ENCODE measurements around the gene KIF25.
"Not testable (repeated sequence)": the region's sequence is repeated elsewhere in the genome, so short reads cannot be mapped to it uniquely, and the experiment has no call there.

KIF25 gene

GRCh38 chr6:168001029-168001332, 3.5 kb downstream of the KIF25 start:
- H3K27ac ChIP-seq (ENCODE audit: low read depth, low read length): no peak overlapping the region
- H3K4me1 ChIP-seq (ENCODE audit: insufficient read depth, low read length): no peaks in the 10 kb centered on the region
- H3K9me3 ChIP-seq (ENCODE audit: low read length): no peaks in the 10 kb centered on the region
- H3K27me3 ChIP-seq (ENCODE audit: control insufficient read depth in 1 of 2, insufficient read depth in 2 of 2, low read length in 2 of 2): peaks cover 0 to 7% of the 10 kb centered on the region in 2 donors
- H3K36me3 ChIP-seq (ENCODE audit: insufficient read depth, low read length): no peaks in the 10 kb centered on the region
- H3K4me3 ChIP-seq (ENCODE audit: low read depth in 1 of 2, low read length in 2 of 2): no peak overlapping the region
- no peak overlapping the region for H3K9ac ChIP-seq (ENCODE audit: low read length)

DNA sequence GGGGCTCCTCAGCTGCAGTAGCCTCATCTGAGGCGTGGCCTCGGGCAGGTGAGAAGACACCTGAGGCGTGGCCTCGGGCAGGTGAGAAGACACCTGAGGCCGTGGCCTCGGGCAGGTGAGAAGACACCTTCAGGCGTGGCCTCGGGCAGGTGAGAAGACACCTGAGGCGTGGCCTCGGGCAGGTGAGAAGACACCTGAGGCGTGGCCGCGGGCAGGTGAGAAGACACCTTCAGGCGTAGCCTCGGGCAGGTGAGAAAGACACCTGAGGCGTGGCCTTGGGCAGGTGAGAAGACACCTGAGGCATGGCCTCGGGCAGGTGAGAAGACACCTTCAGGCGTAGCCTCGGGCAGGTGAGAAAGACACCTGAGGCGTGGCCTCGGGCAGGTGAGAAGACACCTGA, 4.0 kb downstream of the KIF25 start:
- not testable (repeated sequence) for H3K27ac ChIP-seq (ENCODE audit: low read depth, low read length); H3K4me3 ChIP-seq (ENCODE audit: low read depth in 1 of 2, low read length in 2 of 2); H3K9ac ChIP-seq (ENCODE audit: low read length); H3K27me3 ChIP-seq (ENCODE audit: control insufficient read depth in 1 of 2, insufficient read depth in 2 of 2, low read length in 2 of 2); H3K4me1 ChIP-seq (ENCODE audit: insufficient read depth, low read length); H3K9me3 ChIP-seq (ENCODE audit: low read length); H3K36me3 ChIP-seq (ENCODE audit: insufficient read depth, low read length)

DNA sequence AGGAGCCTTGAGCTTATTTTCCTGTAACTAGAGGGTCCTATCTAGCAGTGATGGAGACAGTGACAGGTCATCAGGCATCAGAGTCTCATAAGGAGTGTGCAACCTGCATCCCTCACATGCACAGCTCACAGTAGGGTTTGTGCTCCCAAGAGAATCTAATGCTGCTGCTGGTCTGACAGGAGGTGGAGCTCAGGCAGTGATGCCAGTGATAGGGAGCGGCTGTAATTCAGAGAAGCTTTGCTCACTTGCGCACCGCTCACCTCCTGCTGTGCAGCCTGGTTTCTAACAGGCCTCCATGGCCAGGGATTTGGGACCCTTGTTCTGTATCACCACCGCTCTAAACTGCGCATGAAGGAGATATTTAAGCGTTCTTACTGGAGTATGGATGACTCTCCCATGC, 5.3 kb downstream of the KIF25 start:
- Histone ChIP-seq H3K4me3 (ENCODE audit: low read depth in 1 of 2, low read length in 2 of 2) (no peak overlapping the region), H3K9me3 (ENCODE audit: low read length) (no peaks in the 10 kb centered on the region), H3K9ac (ENCODE audit: low read length) (no peak overlapping the region)

GRCh38 chr6:168004023-168004422, 6.6 kb downstream of the KIF25 start:
- Histone ChIP-seq H3K27me3 (ENCODE audit: control insufficient read depth in 1 of 2, insufficient read depth in 2 of 2, low read length in 2 of 2) (no peaks in the 10 kb centered on the region), H3K9me3 (ENCODE audit: low read length) (no peaks in the 10 kb centered on the region), H3K27ac (ENCODE audit: low read depth, low read length) (no peak overlapping the region), H3K4me3 (ENCODE audit: low read depth in 1 of 2, low read length in 2 of 2) (no peak overlapping the region), H3K4me1 (ENCODE audit: insufficient read depth, low read length) (no peaks in the 10 kb centered on the region), H3K36me3 (ENCODE audit: insufficient read depth, low read length) (no peaks in the 10 kb centered on the region), H3K9ac (ENCODE audit: low read length) (no peak overlapping the region)

More for the DNA sequence above, 5.3 kb downstream of the KIF25 start:
- Histone ChIP-seq H3K36me3 (ENCODE audit: insufficient read depth, low read length) (no peaks in the 10 kb centered on the region), H3K27ac (ENCODE audit: low read depth, low read length) (no peak overlapping the region), H3K27me3 (ENCODE audit: control insufficient read depth in 1 of 2, insufficient read depth in 2 of 2, low read length in 2 of 2) (peaks cover 0 to 3% of the 10 kb centered on the region in 2 donors), H3K4me1 (ENCODE audit: insufficient read depth, low read length) (no peaks in the 10 kb centered on the region)

- no peaks in the 10 kb centered on the region for H3K9me3 ChIP-seq (ENCODE audit: low read length)
- H3K4me3 ChIP-seq (ENCODE audit: low read depth in 1 of 2, low read length in 2 of 2): no peak overlapping the region
- no peaks in the 10 kb centered on the region for H3K36me3 ChIP-seq (ENCODE audit: insufficient read depth, low read length)
- no peak overlapping the region for H3K27ac ChIP-seq (ENCODE audit: low read depth, low read length)
- no peak overlapping the region for H3K9ac ChIP-seq (ENCODE audit: low read length)
- H3K27me3 ChIP-seq (ENCODE audit: control insufficient read depth in 1 of 2, insufficient read depth in 2 of 2, low read length in 2 of 2): no peaks in the 10 kb centered on the region
- H3K4me1 ChIP-seq (ENCODE audit: insufficient read depth, low read length): no peaks in the 10 kb centered on the region
These were observed 7.5 kb downstream of the KIF25 start for GRCh38 chr6:168004945-168005344.

DNA sequence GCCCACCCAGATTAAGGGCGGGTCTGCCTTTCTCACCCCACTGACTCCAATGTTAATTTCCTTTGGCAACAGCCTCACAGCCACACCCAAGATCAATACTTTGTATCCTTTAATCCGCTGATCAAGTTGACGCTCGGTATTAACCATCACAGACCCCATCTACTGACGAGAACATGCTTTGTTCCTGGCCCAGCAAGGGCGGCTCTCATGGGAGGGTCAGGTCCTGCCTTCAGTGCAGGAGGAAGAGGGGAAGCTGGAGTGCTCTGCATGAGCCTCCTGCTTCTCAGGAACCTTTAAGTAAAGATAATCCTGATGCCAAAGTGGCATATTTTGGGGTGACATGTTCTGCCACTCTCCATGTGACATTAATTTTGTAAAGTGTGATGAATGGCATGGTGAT, 8.3 kb downstream of the KIF25 start:
- Histone ChIP-seq H3K27me3 (ENCODE audit: control insufficient read depth in 1 of 2, insufficient read depth in 2 of 2, low read length in 2 of 2) (no peaks in the 10 kb centered on the region), H3K4me1 (ENCODE audit: insufficient read depth, low read length) (no peaks in the 10 kb centered on the region), H3K9me3 (ENCODE audit: low read length) (no peaks in the 10 kb centered on the region), H3K4me3 (ENCODE audit: low read depth in 1 of 2, low read length in 2 of 2) (no peak overlapping the region), H3K9ac (ENCODE audit: low read length) (no peak overlapping the region), H3K36me3 (ENCODE audit: insufficient read depth, low read length) (no peaks in the 10 kb centered on the region), H3K27ac (ENCODE audit: low read depth, low read length) (no peak overlapping the region)

GRCh38 chr6:168007592-168008338, 10.3 kb downstream of the KIF25 start:
- no peaks in the 10 kb centered on the region for H3K4me1 ChIP-seq (ENCODE audit: insufficient read depth, low read length)
- H3K27ac ChIP-seq (ENCODE audit: low read depth, low read length): no peak overlapping the region
- H3K27me3 ChIP-seq (ENCODE audit: control insufficient read depth in 1 of 2, insufficient read depth in 2 of 2, low read length in 2 of 2): no peaks in the 10 kb centered on the region
- H3K4me3 ChIP-seq (ENCODE audit: low read depth in 1 of 2, low read length in 2 of 2): no peak overlapping the region
- H3K36me3 ChIP-seq (ENCODE audit: insufficient read depth, low read length): no peaks in the 10 kb centered on the region
- H3K9me3 ChIP-seq (ENCODE audit: low read length): no peaks in the 10 kb centered on the region
- H3K9ac ChIP-seq (ENCODE audit: low read length): no peak overlapping the region

DNA sequence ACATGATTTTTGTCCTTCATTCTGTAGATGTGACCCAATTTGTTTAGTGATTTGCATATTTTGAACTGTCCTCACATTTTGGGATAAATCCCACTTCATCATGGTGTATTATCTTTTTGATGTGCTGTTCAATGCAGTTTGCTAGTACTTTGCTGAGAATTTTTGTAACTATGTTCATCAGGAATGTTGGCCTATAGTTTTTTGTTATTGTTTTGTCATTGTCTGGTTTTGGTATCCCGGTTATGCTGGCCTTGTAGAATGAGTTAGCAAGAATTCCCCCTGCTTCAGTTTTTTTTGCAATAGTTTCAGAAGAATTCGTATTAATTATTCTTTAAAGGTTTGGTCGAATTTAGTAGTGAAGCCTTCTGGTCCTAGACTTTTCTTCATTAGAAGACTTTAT, 11.9 kb downstream of the KIF25 start:
- H3K9me3 ChIP-seq (ENCODE audit: low read length): no peaks in the 10 kb centered on the region
- no peak overlapping the region for H3K4me3 ChIP-seq (ENCODE audit: low read depth in 1 of 2, low read length in 2 of 2)
- H3K9ac ChIP-seq (ENCODE audit: low read length): no peak overlapping the region
- H3K4me1 ChIP-seq (ENCODE audit: insufficient read depth, low read length): no peaks in the 10 kb centered on the region
- H3K36me3 ChIP-seq (ENCODE audit: insufficient read depth, low read length): no peaks in the 10 kb centered on the region
- H3K27ac ChIP-seq (ENCODE audit: low read depth, low read length): no peak overlapping the region
- H3K27me3 ChIP-seq (ENCODE audit: control insufficient read depth in 1 of 2, insufficient read depth in 2 of 2, low read length in 2 of 2): no peaks in the 10 kb centered on the region

DNA sequence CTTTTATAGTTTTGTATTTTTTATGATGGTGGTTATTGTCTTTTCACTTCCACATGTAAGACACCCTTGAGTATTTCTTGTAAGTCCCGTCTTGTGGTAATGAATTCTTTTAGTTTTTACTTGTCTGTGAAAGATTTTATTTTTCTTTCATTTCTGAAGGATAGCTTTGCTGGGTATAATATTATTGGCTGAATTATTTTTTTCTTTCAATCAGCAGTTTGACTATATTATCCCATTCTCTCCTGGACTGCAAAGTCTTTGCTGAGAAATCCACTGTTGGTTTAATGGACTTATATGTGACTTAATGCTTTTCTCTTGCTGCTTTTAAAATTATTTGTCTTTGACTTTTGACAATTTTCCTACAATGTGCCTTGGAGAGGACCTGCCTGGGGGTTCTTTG, 13.8 kb downstream of the KIF25 start:
- H3K9ac ChIP-seq (ENCODE audit: low read length): no peak overlapping the region
- H3K4me1 ChIP-seq (ENCODE audit: insufficient read depth, low read length): no peaks in the 10 kb centered on the region
- no peak overlapping the region for H3K4me3 ChIP-seq (ENCODE audit: low read depth in 1 of 2, low read length in 2 of 2)
- H3K9me3 ChIP-seq (ENCODE audit: low read length): no peaks in the 10 kb centered on the region
- no peak overlapping the region for H3K27ac ChIP-seq (ENCODE audit: low read depth, low read length)
- H3K36me3 ChIP-seq (ENCODE audit: insufficient read depth, low read length): no peaks in the 10 kb centered on the region
- H3K27me3 ChIP-seq (ENCODE audit: control insufficient read depth in 1 of 2, insufficient read depth in 2 of 2, low read length in 2 of 2): no peaks in the 10 kb centered on the region

DNA sequence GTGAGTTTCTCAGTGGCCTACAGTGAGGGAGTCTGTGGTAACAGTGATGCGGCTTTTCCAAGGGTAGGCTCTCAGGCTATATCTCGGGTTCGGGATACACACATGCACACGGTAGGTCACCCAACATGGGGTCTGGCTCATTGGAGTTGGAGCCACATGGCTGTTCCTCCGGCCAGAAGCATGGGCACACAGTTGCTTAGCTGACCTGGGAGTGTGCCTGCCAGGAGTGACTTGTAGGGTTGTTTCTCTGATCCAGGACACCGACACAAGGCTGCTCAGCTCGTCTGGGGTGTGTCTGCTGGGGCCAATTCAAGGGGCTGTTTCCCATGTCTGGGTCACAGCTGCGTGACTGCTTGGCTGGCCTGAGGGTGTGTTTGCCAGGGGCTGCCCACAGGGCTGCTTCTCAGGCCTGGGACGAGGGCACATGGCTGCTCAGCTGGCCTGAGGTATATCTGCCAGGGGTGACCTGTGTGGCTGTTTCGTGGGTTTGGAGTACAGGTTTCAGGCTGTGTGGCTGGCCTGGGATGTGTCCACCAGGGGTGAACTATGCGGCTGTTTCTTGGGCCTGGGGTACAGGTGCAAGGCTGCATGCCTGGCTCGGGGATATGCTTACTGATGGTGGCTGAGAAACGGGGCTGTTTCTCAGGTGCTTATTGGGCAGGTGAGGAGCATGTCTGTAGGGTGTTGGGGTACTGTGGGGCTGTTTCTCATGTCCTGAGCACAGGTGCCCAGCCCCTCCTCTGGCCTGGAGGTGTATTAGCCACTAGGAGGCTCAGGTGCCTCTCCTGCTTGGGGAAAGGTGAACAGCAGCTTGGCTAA, 15.2 kb downstream of the KIF25 start:
- Histone ChIP-seq H3K9ac (ENCODE audit: low read length) (no peak overlapping the region), H3K27ac (ENCODE audit: low read depth, low read length) (no peak overlapping the region), H3K36me3 (ENCODE audit: insufficient read depth, low read length) (no peaks in the 10 kb centered on the region), H3K27me3 (ENCODE audit: control insufficient read depth in 1 of 2, insufficient read depth in 2 of 2, low read length in 2 of 2) (peaks cover 0 to 4% of the 10 kb centered on the region in 2 donors), H3K4me1 (ENCODE audit: insufficient read depth, low read length) (no peaks in the 10 kb centered on the region), H3K9me3 (ENCODE audit: low read length) (no peaks in the 10 kb centered on the region), H3K4me3 (ENCODE audit: low read depth in 1 of 2, low read length in 2 of 2) (no peak overlapping the region)

- no peaks in the 10 kb centered on the region for H3K36me3 ChIP-seq (ENCODE audit: insufficient read depth, low read length)
- H3K4me3 ChIP-seq (ENCODE audit: low read depth in 1 of 2, low read length in 2 of 2): no peak overlapping the region
- H3K9me3 ChIP-seq (ENCODE audit: low read length): no peaks in the 10 kb centered on the region
- H3K27ac ChIP-seq (ENCODE audit: low read depth, low read length): no peak overlapping the region
- H3K9ac ChIP-seq (ENCODE audit: low read length): no peak overlapping the region
- H3K4me1 ChIP-seq (ENCODE audit: insufficient read depth, low read length): no peaks in the 10 kb centered on the region
- peaks cover 0 to 4% of the 10 kb centered on the region in 2 donors for H3K27me3 ChIP-seq (ENCODE audit: control insufficient read depth in 1 of 2, insufficient read depth in 2 of 2, low read length in 2 of 2)
These were observed 15.9 kb downstream of the KIF25 start for GRCh38 chr6:168013250-168013915.
